ENCODE results near the gene EZH2. TPM values are rescaled to one million over a fixed set of nuclear protein-coding genes. Genes with fewer than 3 reads are reported as not detected.

EZH2 gene
- total and polyA plus RNA-seq, 12 donors = 0.53 to 4.6 (median 1.4) TPM

DNA sequence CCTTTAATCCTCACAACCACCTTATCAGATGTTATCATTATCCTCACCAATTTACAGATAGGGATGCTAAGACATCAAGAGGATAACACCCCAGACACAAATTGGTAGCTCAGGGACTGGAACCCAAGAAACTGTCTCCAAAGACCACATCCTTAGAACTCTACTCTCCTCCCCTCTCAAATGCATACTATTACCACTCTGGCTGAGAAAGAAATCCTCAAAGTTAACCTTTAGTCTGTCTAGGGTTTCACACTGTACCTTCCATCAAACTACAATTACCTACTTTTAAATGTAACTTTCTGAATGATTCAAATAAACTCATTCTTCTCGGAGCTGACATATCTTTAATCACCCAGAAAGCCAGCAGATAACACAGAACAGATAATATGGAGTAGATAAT is 6.6 kb downstream of the EZH2 start:
- DNase-seq (no peak), ATAC-seq (no peak)
- Histone ChIP-seq H3K9me3 (no peaks in the 10 kb centered on the region), H3K27ac (no peak overlapping the region), H3K4me3 (no peak overlapping the region), H3K36me3 (no peaks in the 10 kb centered on the region), H3K27me3 (no peaks in the 10 kb centered on the region), H3K4me1 (peaks cover 0 to 8% (median 4%) of the 10 kb centered on the region in 9 donors)
- intact Hi-C loops (cut with DNase I) = loop anchor here in 1 of 10 donors (5.0 kb wide), 1 partner anchor 50 kb away; no protein-coding TSS in a partner anchor
- TF ChIP-seq, protein P1, sequence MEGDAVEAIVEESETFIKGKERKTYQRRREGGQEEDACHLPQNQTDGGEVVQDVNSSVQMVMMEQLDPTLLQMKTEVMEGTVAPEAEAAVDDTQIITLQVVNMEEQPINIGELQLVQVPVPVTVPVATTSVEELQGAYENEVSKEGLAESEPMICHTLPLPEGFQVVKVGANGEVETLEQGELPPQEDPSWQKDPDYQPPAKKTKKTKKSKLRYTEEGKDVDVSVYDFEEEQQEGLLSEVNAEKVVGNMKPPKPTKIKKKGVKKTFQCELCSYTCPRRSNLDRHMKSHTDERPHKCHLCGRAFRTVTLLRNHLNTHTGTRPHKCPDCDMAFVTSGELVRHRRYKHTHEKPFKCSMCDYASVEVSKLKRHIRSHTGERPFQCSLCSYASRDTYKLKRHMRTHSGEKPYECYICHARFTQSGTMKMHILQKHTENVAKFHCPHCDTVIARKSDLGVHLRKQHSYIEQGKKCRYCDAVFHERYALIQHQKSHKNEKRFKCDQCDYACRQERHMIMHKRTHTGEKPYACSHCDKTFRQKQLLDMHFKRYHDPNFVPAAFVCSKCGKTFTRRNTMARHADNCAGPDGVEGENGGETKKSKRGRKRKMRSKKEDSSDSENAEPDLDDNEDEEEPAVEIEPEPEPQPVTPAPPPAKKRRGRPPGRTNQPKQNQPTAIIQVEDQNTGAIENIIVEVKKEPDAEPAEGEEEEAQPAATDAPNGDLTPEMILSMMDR (IDR thresholded peaks at IDR 0.05) = no peak
- 78 to 79% methylated on average over 1 of the region's 1 CpG for WGBS, 2 donors

DNA sequence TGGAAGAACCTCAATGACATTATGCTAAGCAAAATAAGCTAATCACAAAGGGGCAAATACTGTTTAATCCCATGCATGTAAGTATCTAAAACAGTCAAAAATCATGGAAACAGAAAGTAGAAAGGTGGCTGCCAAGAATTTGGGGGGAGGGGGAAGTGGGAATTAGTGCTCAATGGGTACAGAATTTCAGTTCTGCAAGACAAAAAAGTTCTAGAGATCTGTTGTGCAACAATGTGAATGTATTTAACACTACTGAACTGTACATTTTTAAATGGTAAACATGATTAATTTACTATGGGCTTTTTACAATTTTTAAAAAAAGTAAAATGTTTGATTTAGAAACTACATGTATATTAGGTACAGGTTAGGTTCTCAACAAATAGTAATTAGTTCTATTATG is 11.9 kb downstream of the EZH2 start:
- DNase-seq = no peak
- H3K9me3 ChIP-seq = peaks cover 0 to 12% (median 9%) of the 10 kb centered on the region in 11 donors
- H3K4me1 ChIP-seq = peaks cover 0 to 10% (median 0%) of the 10 kb centered on the region in 9 donors
- H3K4me3 ChIP-seq = no peak overlapping the region
- H3K36me3 ChIP-seq = no peaks in the 10 kb centered on the region
- H3K27ac ChIP-seq = no peak overlapping the region
- TF ChIP-seq, protein P1 (IDR thresholded peaks at IDR 0.05) = no peak
- no peaks in the 10 kb centered on the region for H3K27me3 ChIP-seq
- ATAC-seq = no peak
- intact Hi-C loops (cut with DNase I) = no loop called here

DNA sequence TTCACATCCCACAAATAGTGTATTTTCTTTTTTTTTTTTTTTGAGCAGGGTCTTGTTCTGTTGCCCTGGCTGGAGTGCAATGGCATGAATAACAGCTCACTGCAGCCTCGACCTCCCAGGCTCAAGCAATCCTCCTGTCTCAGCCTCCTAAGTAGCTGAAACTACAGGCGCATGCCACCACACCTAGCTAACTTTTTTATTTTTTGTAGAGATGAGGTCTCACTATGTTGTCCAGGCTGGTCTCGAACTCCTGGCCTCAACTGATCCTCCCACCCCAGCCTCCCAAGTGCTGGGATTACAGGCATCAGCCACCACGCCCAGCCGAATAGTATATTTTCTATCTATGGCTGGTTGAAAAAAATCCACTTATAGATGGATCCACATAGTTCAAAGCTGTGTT is 12.5 kb downstream of the EZH2 start:
- ATAC-seq (no peak), DNase-seq (no peak)
- Histone ChIP-seq H3K4me1 (peaks cover 0 to 10% (median 0%) of the 10 kb centered on the region in 9 donors), H3K27me3 (no peaks in the 10 kb centered on the region), H3K36me3 (no peaks in the 10 kb centered on the region), H3K27ac (no peak overlapping the region), H3K9me3 (peaks cover 0 to 17% (median 9%) of the 10 kb centered on the region in 11 donors), H3K4me3 (no peak overlapping the region)
- intact Hi-C loops (cut with DNase I) = no loop called here
- 97 to 99% methylated on average over 5 of the region's 5 CpGs for WGBS, 2 donors
- TF ChIP-seq, protein P1 (IDR thresholded peaks at IDR 0.05) = no peak

DNA sequence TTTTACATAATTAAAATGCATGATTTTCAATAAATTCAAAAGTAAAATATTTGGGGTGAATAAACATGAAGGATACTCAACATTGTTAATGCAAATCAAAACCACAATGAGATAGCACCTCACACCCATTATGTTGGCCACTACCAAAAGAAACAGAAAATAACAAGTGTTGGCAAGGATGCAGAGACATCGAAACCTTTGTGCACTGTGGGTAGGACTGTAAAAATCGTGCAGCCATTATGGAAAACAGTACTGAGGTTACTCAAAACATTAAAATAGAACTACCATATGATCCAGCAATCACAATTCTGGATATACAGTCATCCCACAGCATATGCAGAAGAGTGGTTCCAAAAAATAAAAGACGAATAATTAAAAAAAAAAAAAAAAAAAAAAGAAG is 13.1 kb downstream of the EZH2 start:
- Histone ChIP-seq H3K4me3 (no peak overlapping the region), H3K36me3 (no peaks in the 10 kb centered on the region), H3K9me3 (peaks cover 0 to 17% (median 9%) of the 10 kb centered on the region in 11 donors), H3K27ac (no peak overlapping the region), H3K27me3 (no peaks in the 10 kb centered on the region), H3K4me1 (peaks cover 0 to 10% (median 0%) of the 10 kb centered on the region in 9 donors)
- no peak for ATAC-seq
- WGBS, 2 donors = 91 to 99% methylated on average over 3 of the region's 3 CpGs
- DNase-seq = no peak
- intact Hi-C loops (cut with DNase I) = no loop called here
- TF ChIP-seq, protein P1 (IDR thresholded peaks at IDR 0.05) = no peak
